ENCODE measurements around the gene LRP3.
A peak's percentile ranks its signal among the peaks of the same experiment; 100 is the strongest.

Gene LRP3

DNA sequence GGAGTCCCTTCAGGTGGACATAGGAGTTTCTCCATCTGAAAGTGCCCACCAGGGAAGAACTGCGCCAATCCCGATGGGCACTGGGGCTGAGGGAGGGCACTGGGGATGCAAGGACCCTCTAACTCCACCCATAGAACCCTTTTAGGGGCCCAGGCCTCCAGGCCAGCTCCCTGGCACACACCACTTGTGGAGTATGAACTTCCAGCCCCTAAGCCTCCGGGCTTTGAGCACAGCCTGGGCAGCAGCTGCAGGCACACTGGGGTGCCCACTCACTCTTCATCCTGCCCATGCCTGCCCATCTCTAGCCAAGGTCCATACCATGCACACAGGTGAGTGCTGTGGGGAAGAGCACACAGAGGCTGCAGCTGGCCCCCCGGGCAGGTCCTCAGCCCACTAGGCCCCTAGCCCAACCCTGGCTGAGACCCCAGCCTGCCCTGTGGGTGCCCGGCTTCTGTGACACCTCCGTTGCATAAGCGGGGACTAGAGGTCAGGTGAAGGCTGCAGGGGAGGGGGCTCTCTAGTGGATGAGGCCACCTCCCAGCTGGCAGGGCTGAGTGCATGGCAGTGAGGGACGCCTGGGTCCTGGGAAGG is 46.1 kb downstream of the LRP3 start:
- no peak for DNase-seq

DNA sequence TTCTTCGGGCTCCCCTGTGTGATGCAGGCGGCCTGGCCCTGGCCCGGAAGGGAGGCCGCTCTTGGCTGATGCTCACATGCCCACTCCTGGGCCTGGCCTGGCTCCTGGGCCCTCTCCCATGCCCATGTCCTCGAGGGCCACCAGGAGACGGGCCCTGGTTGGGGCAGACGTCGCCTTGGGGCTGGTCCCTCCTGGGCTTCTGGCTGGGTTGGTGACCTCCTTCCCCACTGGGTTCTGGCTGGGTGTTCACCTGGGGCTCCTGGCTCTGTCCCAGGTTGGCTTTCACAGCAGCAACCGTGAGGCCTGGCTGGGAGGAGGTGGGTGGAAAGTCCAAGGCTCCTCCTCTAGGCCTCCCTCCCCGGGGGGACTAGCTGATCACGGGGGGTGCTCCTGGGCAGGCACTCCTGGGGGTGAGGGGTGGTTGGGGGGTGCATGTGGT is 47.0 kb downstream of the LRP3 start:
- DNase-seq: no peak

DNA sequence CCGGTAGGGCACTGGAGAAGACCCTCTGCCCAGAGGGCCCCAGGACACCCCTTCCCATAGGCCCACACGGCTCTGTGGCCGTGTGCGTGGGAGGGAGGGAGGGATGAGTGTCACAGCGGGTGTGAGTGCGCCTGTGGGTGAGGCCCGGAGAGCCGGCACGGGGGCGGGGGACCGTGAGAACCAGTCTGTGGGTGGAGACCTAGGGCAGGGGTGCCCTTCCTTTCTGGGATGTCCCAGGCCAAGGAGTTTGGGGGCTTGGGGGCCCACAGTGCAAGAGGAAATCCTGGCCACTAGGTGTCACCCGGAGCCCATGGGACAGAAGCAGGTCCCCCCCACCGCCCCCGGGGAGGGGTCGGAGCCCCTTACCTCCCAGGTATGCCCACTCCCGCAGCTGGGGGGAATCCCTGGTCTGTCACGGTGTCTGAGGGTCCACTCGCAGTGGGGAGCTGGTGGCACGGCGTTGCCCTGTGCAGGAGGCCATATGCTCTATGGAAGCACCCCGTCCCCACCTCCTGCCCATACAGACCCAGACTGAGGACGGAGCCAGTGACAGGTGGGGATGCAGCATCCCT is 47.5 kb downstream of the LRP3 start:
- peak; percentile 29 for DNase-seq

DNA sequence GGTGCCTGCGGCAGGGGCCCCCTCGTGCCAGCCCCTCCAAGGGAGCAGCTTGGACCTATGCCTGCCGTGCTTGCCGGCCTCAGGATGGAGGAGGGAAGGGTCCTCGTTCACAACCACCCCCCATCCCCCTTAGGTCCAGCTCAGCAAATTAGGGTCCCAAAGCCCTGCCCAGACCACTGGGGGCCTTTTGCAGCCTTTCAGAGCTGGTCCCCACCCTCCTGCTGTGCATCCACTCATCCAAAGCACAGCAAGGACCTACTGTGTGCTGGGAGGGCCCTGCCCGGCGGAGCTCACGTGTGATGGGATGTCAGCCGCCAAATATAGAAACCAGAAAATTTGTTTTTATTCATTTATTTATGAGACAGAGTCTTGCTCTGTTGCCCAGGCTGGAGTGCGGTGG is 48.0 kb downstream of the LRP3 start:
- DNase-seq: no peak

DNA sequence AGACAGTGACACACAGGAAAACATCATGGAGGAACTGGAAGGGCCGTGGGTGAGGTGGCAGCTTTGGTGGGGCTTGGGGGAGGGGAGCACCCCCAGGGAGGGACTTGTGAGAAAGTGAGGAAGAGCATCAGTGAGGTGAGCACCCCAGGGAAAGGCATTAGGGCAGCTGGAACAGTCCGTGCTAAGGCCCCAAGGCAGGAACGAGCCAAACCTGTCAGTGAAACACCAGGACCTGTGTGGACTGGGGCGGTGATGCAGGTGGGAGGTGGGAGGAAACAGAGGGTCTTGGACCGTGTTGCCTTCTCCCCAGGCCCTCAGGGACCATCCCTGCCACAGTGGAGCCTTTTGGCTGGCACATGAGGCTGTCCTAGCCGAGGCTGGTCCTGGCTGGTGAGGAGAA is 48.8 kb downstream of the LRP3 start:
- no peak for DNase-seq

DNA sequence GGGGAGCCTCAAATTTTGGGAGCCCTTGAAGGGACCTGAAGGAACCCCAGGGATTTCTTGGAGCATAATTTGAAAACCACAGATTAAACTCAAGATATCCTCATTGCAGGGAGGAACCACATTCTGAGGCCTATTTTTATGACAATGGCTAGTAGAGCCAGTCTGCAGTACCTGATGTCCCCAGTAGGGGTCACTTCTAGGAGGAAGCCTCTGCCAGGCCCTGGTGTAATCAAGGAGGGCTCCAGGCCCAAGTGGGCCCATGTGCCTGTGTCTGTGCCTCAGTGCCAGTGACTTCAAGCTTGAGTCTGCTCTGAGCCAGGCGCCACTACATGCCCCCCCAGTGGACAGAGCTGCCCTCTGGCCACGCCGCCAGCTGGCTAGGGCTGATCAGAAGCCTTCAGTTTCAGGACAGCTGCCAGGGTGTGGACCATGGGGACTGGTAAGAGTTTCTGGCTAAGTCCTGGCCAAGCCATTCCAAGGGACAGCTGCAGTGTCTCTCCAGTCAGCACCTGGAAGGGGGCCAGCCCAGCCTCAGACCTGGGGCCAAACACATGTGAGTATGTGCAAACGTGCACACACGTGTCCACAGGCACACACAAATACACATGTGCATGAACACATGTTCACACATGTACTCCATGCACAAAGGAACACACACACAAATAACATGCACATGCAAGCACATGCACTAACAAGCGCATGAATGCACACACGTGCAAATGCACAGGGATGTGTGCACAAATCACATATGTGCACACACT is 52.0 kb downstream of the LRP3 start:
- peak; percentile 39 for DNase-seq

DNA sequence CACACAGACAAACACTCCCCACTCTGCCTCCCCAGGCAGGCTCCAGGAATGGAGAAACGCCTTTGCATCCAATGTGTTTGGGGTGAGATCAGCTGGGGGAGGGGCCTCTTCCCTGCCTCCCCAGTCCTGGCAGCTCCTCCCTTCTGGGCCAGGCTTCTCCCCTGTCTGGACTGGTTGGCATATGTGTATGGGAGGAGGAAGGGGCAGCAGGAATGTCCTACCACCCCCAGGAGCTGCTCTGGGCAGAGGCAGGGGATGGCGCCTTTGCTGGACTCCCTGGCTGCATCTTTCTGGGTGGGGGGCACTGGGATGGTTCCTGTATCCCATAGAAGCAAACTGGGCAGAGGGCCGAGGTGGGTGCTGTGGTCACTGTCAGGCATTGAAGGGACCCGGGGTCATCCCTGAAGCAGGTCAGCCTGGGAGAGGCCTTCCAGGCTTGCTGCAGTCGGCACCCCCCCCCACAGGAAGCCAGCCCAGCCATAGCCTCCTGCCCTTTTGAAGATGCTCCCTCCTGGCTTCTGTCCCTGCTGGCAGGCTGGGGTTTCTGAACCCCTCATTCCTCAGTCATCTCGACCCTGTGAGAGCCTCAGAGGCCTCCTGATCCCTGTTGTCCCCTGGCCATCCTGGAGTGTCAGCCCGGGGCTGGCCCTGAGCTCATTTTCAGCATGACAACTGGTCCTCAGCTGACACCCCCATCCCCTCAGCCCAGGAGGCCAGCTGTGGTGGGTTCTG is 52.7 kb downstream of the LRP3 start:
- DNase-seq: no peak

DNA sequence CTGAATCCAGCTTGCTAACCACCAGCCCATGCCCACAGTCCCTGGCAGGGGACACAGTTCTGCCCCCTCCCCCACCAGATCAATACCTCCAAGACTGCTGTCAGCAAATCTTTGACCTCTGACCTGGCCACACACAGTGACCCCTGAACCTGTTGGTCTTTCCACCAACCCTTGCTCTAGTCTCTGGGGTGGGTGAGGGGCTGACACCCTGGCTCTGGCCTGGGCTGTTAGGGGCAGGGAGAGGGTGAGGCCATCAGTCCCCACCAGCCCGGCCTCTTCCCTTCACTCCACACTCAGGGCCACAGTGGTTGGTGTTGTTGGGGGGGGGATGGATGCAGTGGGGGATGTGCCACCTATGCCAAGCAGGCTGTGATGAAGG is 53.3 kb downstream of the LRP3 start:
- DNase-seq: no peak

DNA sequence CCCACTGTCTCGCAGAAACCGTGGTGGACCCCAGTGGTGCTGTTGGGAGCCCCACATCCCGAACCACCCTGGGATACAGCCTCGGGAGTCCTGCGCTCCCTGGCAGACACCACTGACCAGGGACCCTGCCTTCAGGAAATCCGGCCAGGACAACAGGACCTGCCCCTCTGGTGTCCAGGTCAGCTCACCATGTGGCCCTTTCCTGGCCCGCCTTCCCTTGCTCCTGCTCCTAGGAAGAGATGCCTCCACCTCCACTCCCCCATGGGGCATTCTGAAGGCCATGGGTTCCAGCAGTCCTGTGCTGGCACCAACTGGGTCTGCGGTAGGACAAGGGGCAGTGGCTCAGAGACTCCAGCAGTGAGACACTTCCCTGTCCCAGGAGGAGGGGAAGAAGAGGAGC is 54.0 kb downstream of the LRP3 start:
- no peak for DNase-seq

DNA sequence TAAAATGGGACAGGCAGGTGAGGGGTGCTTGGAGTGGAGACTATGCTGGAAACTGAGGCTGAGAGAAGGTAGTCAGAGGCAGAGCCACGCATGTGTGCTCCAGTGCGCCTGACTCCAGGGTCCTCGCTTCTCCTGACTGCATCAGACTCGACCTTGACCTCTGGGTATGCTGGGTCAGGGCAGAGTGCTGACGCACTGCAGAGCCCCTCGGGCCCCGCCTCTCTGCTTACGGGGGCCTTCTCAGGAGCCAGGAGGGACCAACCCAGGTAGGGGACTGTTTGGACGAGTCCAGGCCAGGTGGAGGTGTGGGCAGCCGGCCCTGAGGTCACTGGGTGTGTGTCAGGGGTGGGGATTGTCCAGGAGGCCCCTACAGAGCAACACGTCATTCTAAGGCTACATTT is 54.4 kb downstream of the LRP3 start:
- DNase-seq: no peak

DNA sequence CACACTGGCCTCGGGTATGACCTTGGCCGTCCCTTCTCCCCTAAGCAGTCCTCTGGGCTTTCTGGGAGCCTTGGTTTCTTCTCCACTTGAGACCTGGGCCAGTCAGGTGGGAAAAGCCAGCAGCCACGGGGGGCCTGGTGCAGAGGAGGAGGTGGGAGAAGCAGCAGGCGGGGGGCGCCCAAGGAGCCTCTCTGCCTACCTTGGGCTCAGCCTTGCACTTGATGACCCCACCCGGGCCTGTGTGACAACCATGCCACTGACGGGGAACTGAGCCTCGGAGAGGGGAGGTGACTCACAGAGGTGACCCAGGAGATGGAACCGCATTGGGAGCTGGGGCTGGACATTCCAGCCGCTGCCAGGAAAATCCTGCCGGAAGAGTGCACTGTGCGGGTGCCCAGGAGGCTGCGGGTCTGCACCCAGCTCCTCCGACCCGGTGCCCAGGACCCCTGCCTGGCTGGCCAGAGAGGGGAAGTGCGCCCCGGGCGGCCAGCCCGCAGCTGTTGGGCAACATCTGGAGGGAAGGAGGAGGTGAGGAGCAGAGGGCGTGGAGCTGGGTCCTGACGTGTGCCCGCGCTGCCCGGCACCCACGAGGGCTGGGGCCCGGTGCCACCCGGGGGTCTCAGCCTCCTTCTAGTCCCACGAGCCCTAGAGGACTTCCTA is 55.0 kb downstream of the LRP3 start:
- peak; percentile 20 for DNase-seq

DNA sequence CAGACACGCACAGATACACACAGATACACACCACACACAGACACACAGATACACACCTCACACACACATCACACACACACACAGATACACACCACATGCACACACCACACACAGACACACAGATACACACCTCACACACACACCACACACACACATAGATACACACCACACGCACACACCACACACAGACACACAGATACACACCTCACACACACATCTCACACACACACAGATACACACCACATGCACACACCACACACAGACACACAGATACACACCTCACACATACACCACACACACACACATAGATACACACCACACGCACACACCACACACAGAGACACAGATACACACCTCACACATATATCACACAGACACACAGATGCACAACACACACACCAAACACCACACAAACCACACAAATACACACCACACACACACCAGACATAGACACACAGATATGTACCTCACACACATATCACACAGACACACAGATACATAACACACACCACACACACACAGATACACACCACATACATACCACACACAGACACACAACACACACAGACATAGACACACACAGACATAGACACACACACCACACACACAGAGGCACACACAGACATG is 55.7 kb downstream of the LRP3 start:
- no peak for DNase-seq

DNA sequence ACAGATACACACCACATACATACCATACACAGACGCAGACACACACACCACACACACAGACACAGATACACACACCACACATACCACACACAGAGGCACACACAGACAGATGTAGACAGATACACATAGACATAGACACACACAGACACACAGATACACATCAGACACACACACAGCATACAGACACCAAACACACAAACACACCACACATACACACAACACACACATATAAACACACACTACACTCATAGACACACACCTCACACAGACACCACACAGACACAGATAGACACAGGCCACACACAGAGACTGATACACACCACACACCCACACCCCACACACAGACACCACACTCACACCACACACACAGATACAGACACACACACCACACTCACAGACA is 56.4 kb downstream of the LRP3 start:
- DNase-seq: no peak

DNA sequence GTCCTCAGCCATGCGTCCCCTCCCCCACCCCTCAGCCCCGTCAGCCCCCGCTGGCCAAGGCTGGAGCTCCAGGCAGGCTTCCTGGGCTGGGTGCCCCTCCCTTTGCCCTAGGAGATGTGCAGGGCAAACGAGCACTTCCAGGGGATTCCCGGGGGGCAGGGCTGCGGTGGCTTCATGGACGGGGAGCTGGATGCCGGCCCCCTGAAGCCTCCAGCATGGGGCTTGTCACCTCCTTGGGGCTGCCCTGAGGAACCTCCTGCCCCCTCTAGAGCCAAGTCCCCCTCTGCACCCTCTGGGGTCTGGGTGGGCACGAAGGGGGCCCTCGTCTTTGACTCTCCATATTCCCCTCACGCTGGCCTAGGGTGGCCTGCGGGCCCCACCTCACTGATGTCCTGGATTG is 56.9 kb downstream of the LRP3 start:
- no peak for DNase-seq

DNA sequence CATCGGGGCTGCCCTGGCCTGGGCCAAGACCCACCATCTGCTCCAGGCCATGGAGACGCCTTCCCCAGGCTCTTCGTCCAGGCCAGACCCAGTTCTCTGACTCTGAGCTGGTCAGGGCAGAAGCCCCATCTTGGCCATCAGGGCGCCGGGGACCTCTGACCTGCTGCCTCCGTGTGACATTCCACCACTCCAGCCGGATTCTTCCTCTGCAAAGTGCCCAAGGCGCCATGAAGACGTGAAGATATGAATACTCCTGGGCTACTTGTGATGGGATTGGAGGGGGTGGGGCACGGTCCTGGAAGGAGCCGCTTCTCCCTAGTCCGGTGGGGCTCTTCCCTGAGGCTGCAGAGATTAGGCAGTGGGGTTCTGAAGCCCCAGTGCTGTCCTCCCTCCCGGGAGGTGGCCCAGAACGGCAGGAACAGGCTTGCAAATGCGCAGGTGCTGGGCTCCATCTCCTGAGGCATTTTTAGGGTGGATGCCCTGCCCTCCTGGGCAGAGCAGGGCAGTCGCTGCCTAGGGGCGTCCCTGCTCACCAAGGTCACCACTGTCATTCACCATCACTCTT is 57.5 kb downstream of the LRP3 start:
- no peak for DNase-seq

DNA sequence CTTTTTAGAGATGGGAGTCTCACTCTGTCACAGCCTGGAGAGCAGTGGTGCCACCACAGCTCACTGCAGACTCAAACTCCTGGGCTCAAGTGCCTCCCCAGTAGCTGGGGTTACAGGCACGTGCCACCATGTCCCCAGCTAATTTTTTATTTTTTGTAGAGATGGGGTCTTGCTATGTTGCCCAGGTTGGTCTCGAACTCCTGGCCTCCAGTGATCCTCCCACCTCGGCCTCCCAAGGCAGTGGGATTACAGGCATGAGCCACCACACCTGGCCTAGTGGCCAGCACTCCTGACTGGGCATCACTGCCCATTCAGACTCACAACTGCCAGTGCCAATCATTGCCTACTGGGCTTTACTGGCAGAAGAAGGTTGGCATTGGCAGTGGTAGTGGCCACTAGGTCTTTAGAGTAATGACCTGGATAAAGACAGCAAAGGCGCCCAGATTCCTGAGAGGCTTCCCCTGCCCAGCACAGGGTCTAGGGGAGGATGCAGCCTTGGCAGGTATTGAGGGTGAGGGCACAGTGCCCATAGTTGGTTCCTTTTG is 58.4 kb downstream of the LRP3 start:
- no peak for DNase-seq

DNA sequence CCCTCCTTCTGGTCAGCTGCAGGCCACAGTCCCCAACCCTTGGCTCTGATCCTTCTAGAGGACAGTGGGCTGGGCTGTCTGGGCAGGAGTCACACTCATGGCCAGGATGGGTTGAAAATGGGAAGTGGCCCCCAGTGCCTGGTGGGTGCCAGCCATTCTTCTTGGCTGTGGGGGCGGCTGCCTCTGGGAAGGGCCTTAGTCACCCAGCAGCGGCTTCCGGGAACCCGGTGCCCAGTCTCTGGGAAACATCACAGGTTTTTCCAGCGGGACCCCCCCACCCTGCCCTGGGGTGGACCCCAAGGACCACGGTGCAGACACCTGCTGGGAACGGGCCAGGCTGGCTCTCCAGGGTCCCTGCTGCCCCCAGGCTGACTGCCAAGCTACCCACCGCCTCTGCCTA is 58.8 kb downstream of the LRP3 start:
- DNase-seq: no peak

DNA sequence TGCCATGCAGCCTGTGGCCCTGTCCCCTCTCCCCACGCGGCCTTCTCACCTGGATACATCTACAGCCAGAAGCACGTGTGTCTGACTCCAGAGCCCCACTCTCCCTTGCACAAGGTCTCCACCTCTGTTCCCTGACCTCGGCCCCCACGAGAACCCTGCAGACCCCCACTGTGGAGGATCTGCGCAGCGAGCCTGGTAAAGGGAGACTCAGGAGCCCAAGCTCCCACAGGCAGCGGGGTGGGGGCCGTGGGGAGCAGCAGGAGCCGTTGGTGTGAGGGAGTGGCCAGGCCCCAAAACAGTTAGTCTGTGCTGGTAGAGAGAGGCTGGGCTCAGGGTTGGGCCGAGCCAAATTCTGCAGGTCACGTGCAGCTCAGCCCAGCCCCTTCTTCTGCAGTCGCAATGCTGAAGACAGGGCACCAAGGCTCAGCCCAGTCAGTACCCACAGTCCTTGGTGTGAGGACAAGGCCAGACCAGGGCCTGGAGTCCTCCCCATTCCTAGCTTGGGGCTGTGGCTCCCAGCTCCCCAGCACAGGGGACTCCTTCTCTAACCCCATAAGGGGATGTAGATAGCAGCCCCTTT is 60.2 kb downstream of the LRP3 start:
- DNase-seq: no peak

DNA sequence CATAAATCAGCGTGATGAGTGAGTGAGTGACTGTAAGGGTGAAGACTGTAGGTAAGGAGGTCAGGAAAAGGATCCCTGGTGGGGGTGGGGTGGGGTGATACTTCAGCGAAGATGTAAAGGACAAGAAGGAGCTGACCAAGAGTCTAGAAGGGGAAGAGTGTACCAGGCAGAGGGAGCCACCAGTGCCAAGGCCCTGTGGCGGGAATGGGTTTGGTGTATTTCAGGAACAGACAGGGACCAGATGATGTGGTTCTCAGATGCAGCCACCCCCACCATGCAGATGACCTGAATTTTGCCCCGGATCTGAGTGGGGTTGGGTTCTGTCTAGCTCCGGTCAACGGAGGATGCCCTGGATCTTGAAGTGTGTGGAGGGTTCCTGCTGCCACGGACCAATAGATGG is 61.7 kb downstream of the LRP3 start:
- no peak for DNase-seq

DNA sequence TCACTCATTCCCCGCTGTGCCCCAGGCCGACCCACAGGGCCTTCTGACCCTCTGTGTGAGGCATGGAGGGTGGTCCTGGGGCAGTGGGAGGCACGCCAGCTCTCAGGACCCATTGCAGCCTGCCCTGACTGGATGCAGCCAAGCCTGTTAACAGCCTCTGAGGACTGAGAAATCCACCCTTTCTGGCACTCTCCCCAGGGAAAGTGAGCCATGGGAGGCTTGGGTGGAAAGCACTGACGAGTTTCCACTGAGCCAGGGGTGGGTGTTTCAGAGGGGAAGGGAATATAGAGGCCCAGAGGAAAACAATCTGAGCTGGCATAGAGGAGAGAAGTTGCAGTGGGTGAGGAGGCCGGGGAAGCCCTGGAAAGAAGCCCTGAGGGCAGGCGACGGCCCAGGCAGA is 62.1 kb downstream of the LRP3 start:
- no peak for DNase-seq

DNA sequence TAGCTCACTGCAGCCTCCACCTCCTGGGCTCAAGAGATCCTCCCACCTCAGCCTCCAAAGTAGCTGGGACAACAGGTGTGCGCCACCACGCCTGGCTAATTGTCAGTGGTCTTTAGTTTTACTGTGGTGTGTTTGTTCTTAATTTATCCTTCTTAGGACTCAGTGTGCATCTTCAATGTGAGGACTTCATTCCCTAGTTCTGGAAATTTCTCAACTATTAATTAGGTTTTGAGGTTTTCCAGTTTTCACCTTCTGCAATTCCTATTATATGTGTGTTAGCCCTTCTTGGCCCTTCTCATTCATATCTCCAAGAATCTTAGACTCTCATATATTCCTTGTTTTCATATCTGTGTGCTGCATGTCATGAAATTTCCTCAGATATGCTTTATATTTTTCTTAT is 63.7 kb downstream of the LRP3 start:
- DNase-seq: no peak

Measured in activated CD4-positive, alpha-beta T cell treated with anti-CD3 and anti-CD28 coated beads for 48 hours (primary cell).